LHCN-M2 (cell line): ENCODE results near the gene PHF5A. TPM values are rescaled to one million over a fixed set of nuclear protein-coding genes. Genes with fewer than 3 reads are reported as not detected.

Experiments used
- DNase-seq: peaks from one replicate; pipeline ENCODE4 v3.0.0-alpha.2; 2012; ENCODE audit warnings: low read depth
- total RNA-seq: library from RNA; depleted of rRNA; stranded (reverse); fragments of >200 nt; gene quantifications from 2 replicates; pipeline ENCODE4 v1.2.3, GENCODE V29; 2014; rRNA removed

Gene PHF5A
- total RNA-seq, 1 experiment from 2014 or later = 71.5 TPM

DNA sequence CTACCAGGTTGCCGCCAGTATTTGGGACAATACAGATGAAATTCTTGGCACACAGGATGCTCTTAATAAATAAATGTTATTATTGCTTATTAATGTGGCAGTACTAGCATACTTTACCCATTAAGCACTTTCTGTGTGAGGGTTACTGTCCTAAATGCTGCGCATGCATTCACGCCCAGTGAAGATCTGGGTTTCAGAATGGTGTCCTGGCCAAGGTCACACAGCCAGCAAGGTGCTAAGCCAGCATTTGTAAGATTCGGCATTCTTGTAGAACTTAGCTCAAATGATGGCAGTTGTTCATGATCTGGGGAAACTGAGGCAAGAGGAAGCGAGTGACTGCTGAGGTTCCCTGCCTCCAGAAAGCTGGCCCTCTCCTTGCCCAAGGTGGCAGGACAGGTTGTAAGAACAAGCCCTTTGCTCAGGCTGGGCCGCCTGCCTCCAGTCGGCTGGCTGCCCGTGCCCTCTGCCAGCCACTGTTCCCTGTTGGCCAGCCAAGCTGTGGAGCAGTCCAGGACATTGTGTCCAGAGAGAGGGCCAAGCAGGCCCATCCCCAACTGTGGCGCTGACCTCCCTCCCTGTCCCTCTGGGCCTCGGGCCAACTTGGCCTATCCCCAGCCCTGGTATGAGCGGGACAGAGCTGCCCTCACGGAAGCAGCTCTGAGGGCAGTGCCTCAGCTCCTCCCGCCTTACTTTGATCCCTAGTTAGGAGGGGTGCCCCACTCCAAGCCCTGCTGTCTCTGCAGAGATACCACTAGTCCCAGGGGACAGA, 50.7 kb downstream of the PHF5A start:
- peak; percentile 81 for DNase-seq

DNA sequence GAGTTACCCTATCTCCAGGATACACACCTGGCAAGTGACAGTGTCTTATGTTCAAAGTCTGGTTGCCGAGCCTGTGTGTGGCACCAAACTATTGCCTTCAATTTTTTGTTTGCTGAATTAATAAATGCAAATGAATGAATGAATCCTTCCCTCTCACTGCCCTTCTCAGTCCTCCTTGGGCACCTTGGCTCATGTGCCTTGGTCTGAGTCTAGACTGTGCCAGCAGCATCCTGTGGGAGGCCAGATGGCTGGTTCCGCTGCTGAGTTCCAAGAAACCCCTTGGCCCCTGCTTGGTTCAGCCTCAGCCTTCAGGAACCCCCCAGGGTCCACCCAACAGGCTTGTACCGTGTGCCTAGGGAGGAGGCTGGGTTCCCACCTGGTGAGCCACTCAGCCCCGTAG, 52.9 kb downstream of the PHF5A start:
- DNase-seq = no peak

DNA sequence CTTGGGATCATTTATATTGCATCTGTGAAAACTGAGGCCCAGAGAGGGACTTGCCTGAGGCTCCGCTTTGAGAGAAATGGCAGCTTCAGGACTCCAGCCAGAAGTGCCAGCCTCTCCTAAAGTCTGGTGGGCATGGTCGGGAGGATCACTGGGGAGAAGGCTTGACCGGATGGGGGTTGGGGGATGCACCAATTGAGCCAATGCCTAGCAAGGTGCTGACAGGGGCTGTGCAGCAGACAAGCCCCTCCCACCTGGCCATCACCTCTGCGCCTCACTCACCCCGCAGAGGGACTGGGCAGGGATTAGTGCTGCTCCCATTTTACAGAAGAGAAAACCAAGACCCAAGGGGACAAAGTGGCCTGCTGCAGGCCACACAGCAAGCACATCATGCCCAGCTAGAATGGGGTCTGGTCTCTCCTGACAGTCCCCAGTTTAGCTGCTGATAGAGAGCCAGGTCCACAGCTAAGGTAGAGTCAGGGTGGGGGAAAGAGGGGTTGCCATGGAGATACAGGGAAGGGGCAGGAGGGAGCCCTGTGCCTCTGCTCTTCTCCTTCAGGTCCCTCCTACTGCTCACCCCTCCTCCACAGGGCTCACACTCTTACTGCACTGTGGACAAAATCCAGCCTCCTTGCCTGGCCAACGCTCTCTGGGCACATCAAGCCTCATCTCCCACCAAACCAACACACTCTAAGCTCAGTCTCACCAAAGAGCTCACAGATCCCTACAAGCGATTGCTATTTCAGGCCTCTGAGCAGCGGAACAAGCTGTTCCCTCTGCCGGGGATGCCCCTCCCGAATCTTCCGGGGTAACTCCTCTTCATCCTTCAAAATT, 57.3 kb downstream of the PHF5A start:
- peak; percentile 30 for DNase-seq

DNA sequence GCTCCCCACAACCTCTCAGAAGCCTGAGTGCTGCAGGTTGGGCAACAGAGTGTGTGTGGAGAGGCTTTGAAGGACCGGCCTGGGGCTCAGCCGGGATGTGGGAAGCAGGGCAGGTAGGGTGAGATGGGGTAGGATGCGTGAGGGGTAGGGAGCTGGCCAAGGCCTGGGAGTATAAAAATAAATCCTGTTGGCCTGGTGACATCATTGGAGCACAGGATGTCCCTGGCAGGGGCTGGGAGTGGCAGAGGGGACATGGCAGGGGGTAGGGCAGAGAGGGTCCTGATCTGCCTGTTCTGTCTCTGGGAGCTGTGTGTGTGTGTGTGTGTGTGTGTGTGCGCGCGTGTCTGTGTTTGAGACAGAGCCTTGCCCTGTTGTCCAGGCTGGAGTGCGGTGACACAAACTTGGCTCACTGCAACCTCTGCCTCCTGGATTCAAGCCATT, 58.2 kb downstream of the PHF5A start:
- no peak for DNase-seq

Other genes starting within 250 kb of the PHF5A start
- 0.19 and 2.4 TPM in 2 replicates for gene CHADL, start 227.8 kb downstream of the PHF5A start, total RNA-seq
- gene RANGAP1, start 182.5 kb downstream of the PHF5A start, total RNA-seq = 110 and 135 TPM in 2 replicates
- 51.5 and 52.2 TPM in 2 replicates for gene ZC3H7B, start 167.2 kb downstream of the PHF5A start, total RNA-seq
- gene TEF, start 86.8 kb downstream of the PHF5A start, total RNA-seq = 1.8 and 3.3 TPM in 2 replicates
- 17.8 and 22.9 TPM in 2 replicates for gene TOB2, start 21.9 kb downstream of the PHF5A start, total RNA-seq
- 61.2 and 64.4 TPM in 2 replicates for gene ACO2, start 425 bp upstream of the PHF5A start, total RNA-seq
- gene POLR3H, start 75.8 kb upstream of the PHF5A start, total RNA-seq = 20.0 and 20.6 TPM in 2 replicates
- gene CSDC2, start 92.3 kb upstream of the PHF5A start, total RNA-seq = 0.77 and 0.92 TPM in 2 replicates
- gene PMM1, start 121.1 kb upstream of the PHF5A start, total RNA-seq = 29.9 and 34.4 TPM in 2 replicates
- 26.2 and 26.6 TPM in 2 replicates for gene DESI1, start 152.4 kb upstream of the PHF5A start, total RNA-seq
- 475 and 477 TPM in 2 replicates for gene XRCC6, start 152.6 kb upstream of the PHF5A start, total RNA-seq
- gene SNU13, start 220.2 kb upstream of the PHF5A start, total RNA-seq = 135 and 141 TPM in 2 replicates
- not detected in 2 replicates for gene MEI1, start 230.8 kb upstream of the PHF5A start, total RNA-seq